D341Med (cell line): ENCODE results near the gene GCNT1.

Source experiments
- DNase-seq: peaks from one replicate; pipeline ENCODE4 v3.0.0; 2012; ENCODE audit warnings: low spot score

GCNT1 gene

GRCh38 chr9:76539180-76539579 lies 80.2 kb downstream of the GCNT1 start:
- no peak for DNase-seq

GRCh38 chr9:76542360-76542759 lies 83.4 kb downstream of the GCNT1 start:
- DNase-seq = no peak

GRCh38 chr9:76545191-76545590 lies 86.2 kb downstream of the GCNT1 start:
- DNase-seq = no peak

GRCh38 chr9:76552181-76552580 lies 93.2 kb downstream of the GCNT1 start:
- DNase-seq = no peak

GRCh38 chr9:76552751-76553455 lies 93.9 kb downstream of the GCNT1 start:
- DNase-seq = no peak

GRCh38 chr9:76553680-76554079 lies 94.7 kb downstream of the GCNT1 start:
- no peak for DNase-seq
